H1 (cell line): ENCODE data around the gene SNX2.

Experiments
- CEBPB ChIP-seq: IDR thresholded peaks from 2 replicates; pipeline ENCODE4 v1.6.1; 2012; ENCODE audit warnings: low read depth, low read length
- CTCF ChIP-seq, 3 experiments: IDR thresholded peaks; 1 replicate in 2 of 3; 2 replicates in 1 of 3; pipeline versions ENCODE4 v1.5.1 to v1.6.1; 2011; ENCODE audit warnings: low read length in 3 of 3, mild to moderate bottlenecking in 3 of 3, inconsistent platforms in 2 of 3, low read depth in 1 of 3, moderate library complexity in 1 of 3; ENCODE audit not compliant: insufficient read depth in 1 of 3; ENCODE audit errors: control extremely low read depth in 1 of 3
- EP300 ChIP-seq, 2 experiments: IDR thresholded peaks; 1 replicate in 1 of 2; 2 replicates in 1 of 2; pipeline ENCODE4 v1.6.1; 2011 to 2012; ENCODE audit warnings: low read depth in 2 of 2, low read length in 2 of 2, mild to moderate bottlenecking in 2 of 2, borderline replicate concordance in 1 of 2, inconsistent platforms in 1 of 2, moderate library complexity in 1 of 2
- KDM1A ChIP-seq: fragments of 200-600, 300-600 bp; sonication (generic); IDR thresholded peaks from 2 replicates; pipeline ENCODE4 v1.7.1; 2016; ENCODE audit warnings: mild to moderate bottlenecking, low read length, borderline replicate concordance
- POLR2A ChIP-seq, 2 experiments: IDR thresholded peaks; 1 replicate in 1 of 2; 2 replicates in 1 of 2; pipeline ENCODE4 v1.6.1; 2011; ENCODE audit warnings: low read depth in 2 of 2, low read length in 2 of 2, mild to moderate bottlenecking in 2 of 2; ENCODE audit errors: control extremely low read depth in 1 of 2
- POLR2AphosphoS5 ChIP-seq: IDR thresholded peaks from 2 replicates; pipeline ENCODE4 v1.6.1; 2011; ENCODE audit warnings: low read depth, low read length
- RBBP5 ChIP-seq: IDR thresholded peaks from 2 replicates; pipeline ENCODE4 v1.7.1; 2012; ENCODE audit warnings: low read depth, mild to moderate bottlenecking, inconsistent platforms, low read length, moderate library complexity, borderline replicate concordance
- TBP ChIP-seq: IDR thresholded peaks from 2 replicates; pipeline ENCODE4 v1.6.1; 2011; ENCODE audit warnings: low read depth, low read length, improper control_type of control experiment
- YY1 ChIP-seq: IDR thresholded peaks from 2 replicates; pipeline ENCODE4 v1.6.1; 2011; ENCODE audit warnings: low read depth, mild to moderate bottlenecking, low read length
- ZNF274 ChIP-seq: IDR thresholded peaks from 2 replicates; pipeline ENCODE4 v1.7.0; 2012; ENCODE audit warnings: low read length, borderline replicate concordance; ENCODE audit errors: extremely low read depth
- TF ChIP-seq, protein P1 (sequence below): IDR thresholded peaks from 2 replicates; pipeline ENCODE4 v1.6.1; 2012; ENCODE audit warnings: inconsistent platforms

DNA sequence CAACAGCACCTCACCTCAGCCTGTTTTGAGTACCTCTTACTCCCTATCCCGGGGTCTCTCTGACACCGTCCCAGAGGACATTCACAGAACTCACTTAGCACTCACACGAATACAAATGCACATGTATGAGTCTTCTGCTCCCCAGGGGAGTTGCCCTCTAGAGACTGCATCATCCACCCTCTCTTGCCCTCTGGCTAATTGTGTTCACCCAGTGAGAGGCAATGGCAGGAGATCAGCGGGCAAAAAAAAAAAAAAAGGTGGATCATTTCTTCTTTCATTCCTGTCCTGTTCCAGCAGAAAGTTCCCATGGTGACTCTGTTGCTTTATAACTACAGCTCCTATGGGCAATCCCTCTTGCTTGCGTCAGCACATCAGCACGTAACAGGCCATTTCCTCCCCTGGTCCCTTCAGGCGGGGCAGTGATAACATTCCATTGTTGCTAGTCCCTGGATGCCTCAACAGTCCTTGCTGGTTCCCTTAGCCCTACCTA lies 23.5 kb upstream of the SNX2 start:
- TF ChIP-seq POLR2A (IDR thresholded peaks at IDR 0.05; ENCODE audit: control extremely low read depth in 1 of 2, low read depth in 2 of 2, low read length in 2 of 2) (no peak), CTCF (IDR thresholded peaks at IDR 0.05; ENCODE audit: control extremely low read depth in 1 of 3, insufficient read depth in 1 of 3, low read depth in 1 of 3, low read length in 3 of 3) (no peak), YY1 (no peak), RBBP5 (no peak), ZNF274 (no peak), CEBPB (no peak), EP300 (IDR thresholded peaks at IDR 0.05; ENCODE audit: borderline replicate concordance in 1 of 2, low read depth in 2 of 2, low read length in 2 of 2) (no peak), TBP (no peak), KDM1A (no peak), POLR2AphosphoS5 (no peak)
- TF ChIP-seq, protein P1, sequence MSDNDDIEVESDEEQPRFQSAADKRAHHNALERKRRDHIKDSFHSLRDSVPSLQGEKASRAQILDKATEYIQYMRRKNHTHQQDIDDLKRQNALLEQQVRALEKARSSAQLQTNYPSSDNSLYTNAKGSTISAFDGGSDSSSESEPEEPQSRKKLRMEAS = no peak
